Measurements from ENCODE around the gene PTTG1. TPM values are rescaled to one million over a fixed set of nuclear protein-coding genes. Genes with fewer than 3 reads are reported as not detected.

The PTTG1 gene
- total and polyA plus RNA-seq, 2 of the 4 experiments (the other 2 are of a cell fraction): 98.6 to 118 TPM

GRCh38 chr5:160456480-160457177 lies 35.0 kb downstream of the PTTG1 start:
- Histone ChIP-seq H4K5ac (ENCODE audit: low read depth, low read length) (no peak overlapping the region), H3K23ac (ENCODE audit: low read depth, low read length) (no peak overlapping the region), H3K9me1 (ENCODE audit: insufficient read depth, low read length) (no peaks in the 10 kb centered on the region), H2BK20ac (ENCODE audit: low read depth, low read length) (no peak overlapping the region), H4K91ac (ENCODE audit: insufficient read depth, low read depth, low read length) (no peak overlapping the region), H3K79me1 (ENCODE audit: low read depth in 1 of 2, low read length in 2 of 2) (no peaks in the 10 kb centered on the region), H3K27me3 (ENCODE audit: control insufficient read depth, insufficient read depth, low read length) (peaks cover 15% of the 10 kb centered on the region), H2AK9ac (replicated peaks; ENCODE audit: low read depth, low read length, poor library complexity) (no peak overlapping the region), H2BK15ac (ENCODE audit: low read depth, low read length) (no peak overlapping the region), H3K14ac (replicated peaks; ENCODE audit: low read depth, low read length) (no peak overlapping the region), H2BK5ac (ENCODE audit: low read depth, low read length, poor library complexity, severe bottlenecking) (no peak overlapping the region), H3K56ac (ENCODE audit: extremely low read depth, insufficient read depth, low read length) (no peak overlapping the region), H3K4me1 (ENCODE audit: control insufficient read depth, insufficient read depth, low read length) (peaks cover 1% of the 10 kb centered on the region; the same call in 1 of the 2 replicates), H4K20me1 (ENCODE audit: insufficient read depth, low read length) (no peaks in the 10 kb centered on the region), H2BK120ac (ENCODE audit: low read depth, low read length) (no peak overlapping the region), H4K8ac (ENCODE audit: low read depth in 2 of 2, low read length in 2 of 2) (no peak overlapping the region), H3K4me2 (ENCODE audit: low read depth, low read length) (no peak overlapping the region), H3K4ac (ENCODE audit: low read depth, low read length) (no peak overlapping the region), H3K4me3 (ENCODE audit: insufficient read depth, low read depth, low read length) (no peak overlapping the region), H2AK5ac (ENCODE audit: low read depth, low read length) (no peak overlapping the region), H3K27ac (ENCODE audit: insufficient read depth, low read length) (no peak overlapping the region), H2AFZ (replicated peaks; ENCODE audit: low read length, poor library complexity) (no peak overlapping the region), H3K9me3 (ENCODE audit: control insufficient read depth, insufficient read depth, low read length) (no peaks in the 10 kb centered on the region), H3K36me3 (ENCODE audit: control insufficient read depth, insufficient read depth, low read length) (no peaks in the 10 kb centered on the region), H3K9ac (ENCODE audit: low read depth, low read length) (no peak overlapping the region), H3K18ac (ENCODE audit: low read depth, low read length) (no peak overlapping the region)
- intact Hi-C loops (cut with micrococcal nuclease): no loop called here
- TF ChIP-seq, protein P1, sequence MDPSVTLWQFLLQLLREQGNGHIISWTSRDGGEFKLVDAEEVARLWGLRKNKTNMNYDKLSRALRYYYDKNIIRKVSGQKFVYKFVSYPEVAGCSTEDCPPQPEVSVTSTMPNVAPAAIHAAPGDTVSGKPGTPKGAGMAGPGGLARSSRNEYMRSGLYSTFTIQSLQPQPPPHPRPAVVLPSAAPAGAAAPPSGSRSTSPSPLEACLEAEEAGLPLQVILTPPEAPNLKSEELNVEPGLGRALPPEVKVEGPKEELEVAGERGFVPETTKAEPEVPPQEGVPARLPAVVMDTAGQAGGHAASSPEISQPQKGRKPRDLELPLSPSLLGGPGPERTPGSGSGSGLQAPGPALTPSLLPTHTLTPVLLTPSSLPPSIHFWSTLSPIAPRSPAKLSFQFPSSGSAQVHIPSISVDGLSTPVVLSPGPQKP (IDR thresholded peaks at IDR 0.05; ENCODE audit: borderline replicate concordance, low read depth, low read length): no peak
- TF ChIP-seq FOS (IDR thresholded peaks at IDR 0.05; ENCODE audit: low read depth, low read length) (no peak), RFX5 (IDR thresholded peaks at IDR 0.05; ENCODE audit: low read depth, low read length) (no peak), BHLHE40 (IDR thresholded peaks at IDR 0.05; ENCODE audit: low read depth, low read length) (no peak), MAZ (IDR thresholded peaks at IDR 0.05; ENCODE audit: borderline replicate concordance, low read depth, low read length) (no peak), MAFK (IDR thresholded peaks at IDR 0.05; ENCODE audit: low read depth, low read length) (no peak), RCOR1 (IDR thresholded peaks at IDR 0.05; ENCODE audit: insufficient replicate concordance, low read length) (no peak), MXI1 (IDR thresholded peaks at IDR 0.05; ENCODE audit: borderline replicate concordance, low read depth, low read length) (no peak), POLR2A (IDR thresholded peaks at IDR 0.05; ENCODE audit: low read depth, low read length) (no peak), NFE2L2 (IDR thresholded peaks at IDR 0.05; ENCODE audit: low read depth, low read length) (no peak), CHD1 (IDR thresholded peaks at IDR 0.05; ENCODE audit: low read depth, low read length) (no peak), USF2 (IDR thresholded peaks at IDR 0.05; ENCODE audit: low read depth, low read length) (no peak), SMC3 (IDR thresholded peaks at IDR 0.05; ENCODE audit: low read depth, low read length) (no peak), RAD21 (IDR thresholded peaks at IDR 0.05; ENCODE audit: low read length) (no peak), CEBPB (IDR thresholded peaks at IDR 0.05; ENCODE audit: low read depth, low read length) (no peak)
- TF ChIP-seq, protein P2, sequence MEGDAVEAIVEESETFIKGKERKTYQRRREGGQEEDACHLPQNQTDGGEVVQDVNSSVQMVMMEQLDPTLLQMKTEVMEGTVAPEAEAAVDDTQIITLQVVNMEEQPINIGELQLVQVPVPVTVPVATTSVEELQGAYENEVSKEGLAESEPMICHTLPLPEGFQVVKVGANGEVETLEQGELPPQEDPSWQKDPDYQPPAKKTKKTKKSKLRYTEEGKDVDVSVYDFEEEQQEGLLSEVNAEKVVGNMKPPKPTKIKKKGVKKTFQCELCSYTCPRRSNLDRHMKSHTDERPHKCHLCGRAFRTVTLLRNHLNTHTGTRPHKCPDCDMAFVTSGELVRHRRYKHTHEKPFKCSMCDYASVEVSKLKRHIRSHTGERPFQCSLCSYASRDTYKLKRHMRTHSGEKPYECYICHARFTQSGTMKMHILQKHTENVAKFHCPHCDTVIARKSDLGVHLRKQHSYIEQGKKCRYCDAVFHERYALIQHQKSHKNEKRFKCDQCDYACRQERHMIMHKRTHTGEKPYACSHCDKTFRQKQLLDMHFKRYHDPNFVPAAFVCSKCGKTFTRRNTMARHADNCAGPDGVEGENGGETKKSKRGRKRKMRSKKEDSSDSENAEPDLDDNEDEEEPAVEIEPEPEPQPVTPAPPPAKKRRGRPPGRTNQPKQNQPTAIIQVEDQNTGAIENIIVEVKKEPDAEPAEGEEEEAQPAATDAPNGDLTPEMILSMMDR (conservative IDR thresholded peaks at IDR 0.05; ENCODE audit: low read depth, low read length): no peak
- WGBS, 2 experiments (ENCODE audit: extremely low coverage in 2 of 2, insufficient read length in 1 of 2): 90% methylated on average over 3 of the region's 9 CpGs; no CpG with 5 or more reads in 1 of the 2 experiments
- no peak for ATAC-seq (ENCODE audit: low read depth)
- no peak for DNase-seq
- in situ Hi-C loops (cut with MboI; ENCODE audit: low sequenced_read_pairs): no loop called here
- BruUV-seq (replicated peaks): no TSS peak
- ChIA-PET CTCF (no interaction called here), POLR2A (ENCODE audit: unreplicated experiment) (no interaction called here)
- dilution Hi-C loops (cut with HindIII; ENCODE audit: low sequenced_read_pairs, unreplicated experiment): no loop called here

Data from IMR-90 (cell line).